ENCODE measurements around the gene SRGAP3.

Gene SRGAP3

DNA sequence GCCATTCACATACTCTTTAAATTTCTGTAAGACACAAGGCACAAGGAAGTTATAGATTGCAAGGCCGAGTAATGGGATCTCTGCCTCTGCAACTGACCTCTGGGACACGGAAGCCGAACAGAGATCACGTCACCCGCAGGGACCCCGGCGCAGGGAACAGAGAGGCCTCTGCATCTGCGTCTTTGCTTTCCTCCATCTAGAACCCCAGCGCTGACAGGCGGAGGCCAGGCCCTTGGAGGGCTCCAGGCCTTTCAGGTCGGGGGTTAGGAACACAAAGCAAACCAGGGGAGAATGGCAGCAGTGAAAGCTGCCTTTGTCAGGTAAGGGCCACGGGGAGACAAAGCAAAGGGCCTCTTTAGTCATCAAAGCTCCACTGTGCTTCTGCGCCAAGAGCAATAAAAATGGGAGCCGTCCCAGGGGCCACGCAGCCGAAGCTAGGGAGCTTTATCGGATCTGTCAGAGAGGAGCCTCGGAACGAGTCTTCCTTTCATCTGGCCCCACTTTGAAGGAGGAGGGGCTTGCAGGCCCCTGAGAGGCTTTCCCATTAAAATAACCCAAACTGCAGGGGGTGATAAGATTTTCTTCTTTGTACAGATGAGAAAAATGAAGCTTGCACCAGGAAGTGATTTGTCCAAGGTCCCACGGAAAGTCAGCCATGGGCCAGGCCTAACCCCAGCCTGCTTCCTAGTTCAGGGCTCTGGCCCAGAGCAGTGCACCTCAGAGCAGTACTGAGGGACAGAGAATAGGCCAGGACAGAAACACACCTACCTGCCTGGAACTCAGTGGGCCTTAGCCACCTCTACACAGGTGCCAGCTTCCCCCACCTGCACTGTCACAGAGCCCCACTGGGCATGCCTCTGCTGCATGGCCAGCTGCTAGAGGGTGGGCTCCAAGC lies 201.7 kb downstream of the SRGAP3 start:
- no peak overlapping the region for H3K4me3 ChIP-seq (ENCODE audit: severe bottlenecking)
- no peak overlapping the region for H3K27ac ChIP-seq (ENCODE audit: poor library complexity, severe bottlenecking)
- no peaks in the 10 kb centered on the region for H3K4me1 ChIP-seq (ENCODE audit: insufficient read depth, poor library complexity, severe bottlenecking)
- TF ChIP-seq, protein P1, sequence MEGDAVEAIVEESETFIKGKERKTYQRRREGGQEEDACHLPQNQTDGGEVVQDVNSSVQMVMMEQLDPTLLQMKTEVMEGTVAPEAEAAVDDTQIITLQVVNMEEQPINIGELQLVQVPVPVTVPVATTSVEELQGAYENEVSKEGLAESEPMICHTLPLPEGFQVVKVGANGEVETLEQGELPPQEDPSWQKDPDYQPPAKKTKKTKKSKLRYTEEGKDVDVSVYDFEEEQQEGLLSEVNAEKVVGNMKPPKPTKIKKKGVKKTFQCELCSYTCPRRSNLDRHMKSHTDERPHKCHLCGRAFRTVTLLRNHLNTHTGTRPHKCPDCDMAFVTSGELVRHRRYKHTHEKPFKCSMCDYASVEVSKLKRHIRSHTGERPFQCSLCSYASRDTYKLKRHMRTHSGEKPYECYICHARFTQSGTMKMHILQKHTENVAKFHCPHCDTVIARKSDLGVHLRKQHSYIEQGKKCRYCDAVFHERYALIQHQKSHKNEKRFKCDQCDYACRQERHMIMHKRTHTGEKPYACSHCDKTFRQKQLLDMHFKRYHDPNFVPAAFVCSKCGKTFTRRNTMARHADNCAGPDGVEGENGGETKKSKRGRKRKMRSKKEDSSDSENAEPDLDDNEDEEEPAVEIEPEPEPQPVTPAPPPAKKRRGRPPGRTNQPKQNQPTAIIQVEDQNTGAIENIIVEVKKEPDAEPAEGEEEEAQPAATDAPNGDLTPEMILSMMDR (IDR thresholded peaks at IDR 0.05; ENCODE audit: poor library complexity, severe bottlenecking): no peak
- no peaks in the 10 kb centered on the region for H3K9me3 ChIP-seq (ENCODE audit: severe bottlenecking)
- DNase-seq (ENCODE audit: low spot score) (no peak), ATAC-seq (ENCODE audit: low read depth) (no peak)
- H3K27me3 ChIP-seq (ENCODE audit: insufficient read depth, poor library complexity, severe bottlenecking): no peaks in the 10 kb centered on the region
- peaks cover 10% of the 10 kb centered on the region for H3K36me3 ChIP-seq (ENCODE audit: low read depth)

DNA sequence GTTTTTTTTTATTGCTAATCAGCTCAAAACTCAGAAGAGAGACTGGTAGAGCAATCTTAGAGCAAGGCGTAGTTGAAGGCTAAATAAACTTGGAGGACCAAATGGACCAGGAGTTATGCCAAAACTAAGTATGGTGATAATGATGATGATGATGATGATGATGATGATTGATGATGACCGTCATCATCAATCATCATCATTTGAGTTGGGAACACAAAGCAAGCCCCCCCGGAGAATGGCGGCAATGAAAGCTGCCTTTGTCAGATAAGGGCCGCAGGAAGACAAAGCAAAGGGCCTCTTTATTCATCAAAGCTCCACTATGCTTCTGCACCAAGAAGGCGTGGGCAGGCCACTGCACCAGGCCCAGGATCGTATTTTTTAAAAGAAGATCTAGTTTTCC lies 204.1 kb downstream of the SRGAP3 start:
- Histone ChIP-seq H3K36me3 (ENCODE audit: low read depth) (no peaks in the 10 kb centered on the region; the same call in 1 of the 2 replicates), H3K4me3 (ENCODE audit: severe bottlenecking) (no peak overlapping the region), H3K9me3 (ENCODE audit: severe bottlenecking) (no peaks in the 10 kb centered on the region), H3K4me1 (ENCODE audit: insufficient read depth, poor library complexity, severe bottlenecking) (no peaks in the 10 kb centered on the region), H3K27me3 (ENCODE audit: insufficient read depth, poor library complexity, severe bottlenecking) (no peaks in the 10 kb centered on the region), H3K27ac (ENCODE audit: poor library complexity, severe bottlenecking) (no peak overlapping the region)
- ATAC-seq (ENCODE audit: low read depth): no peak
- no peak for DNase-seq (ENCODE audit: low spot score)
- TF ChIP-seq, protein P1 (IDR thresholded peaks at IDR 0.05; ENCODE audit: poor library complexity, severe bottlenecking): no peak

DNA sequence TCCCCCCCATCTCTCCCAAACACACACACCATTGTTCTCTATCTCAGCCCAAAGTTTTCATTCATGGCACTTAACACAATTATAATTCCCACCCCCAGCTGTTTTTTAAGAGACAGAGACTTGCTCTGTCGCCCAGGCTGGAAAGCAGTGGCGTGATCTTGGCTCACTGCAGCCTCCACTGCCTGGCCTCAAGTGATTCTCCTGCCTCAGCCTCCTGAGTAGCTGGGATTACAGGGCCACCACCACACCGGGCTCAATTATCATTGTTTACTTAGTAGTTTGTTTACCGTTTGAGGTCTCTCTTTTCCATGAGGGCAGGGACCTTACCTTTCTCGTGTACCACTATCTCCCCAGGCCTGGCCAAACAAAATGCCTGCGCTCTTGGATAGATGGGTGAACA lies 206.4 kb downstream of the SRGAP3 start:
- Histone ChIP-seq H3K4me3 (ENCODE audit: severe bottlenecking) (no peak overlapping the region), H3K27ac (ENCODE audit: poor library complexity, severe bottlenecking) (no peak overlapping the region), H3K27me3 (ENCODE audit: insufficient read depth, poor library complexity, severe bottlenecking) (no peaks in the 10 kb centered on the region), H3K9me3 (ENCODE audit: severe bottlenecking) (no peaks in the 10 kb centered on the region), H3K36me3 (ENCODE audit: low read depth) (no peaks in the 10 kb centered on the region; the same call in 1 of the 2 replicates), H3K4me1 (ENCODE audit: insufficient read depth, poor library complexity, severe bottlenecking) (no peaks in the 10 kb centered on the region)
- DNase-seq (ENCODE audit: low spot score) (no peak), ATAC-seq (ENCODE audit: low read depth) (no peak)
- TF ChIP-seq, protein P1 (IDR thresholded peaks at IDR 0.05; ENCODE audit: poor library complexity, severe bottlenecking): no peak

DNA sequence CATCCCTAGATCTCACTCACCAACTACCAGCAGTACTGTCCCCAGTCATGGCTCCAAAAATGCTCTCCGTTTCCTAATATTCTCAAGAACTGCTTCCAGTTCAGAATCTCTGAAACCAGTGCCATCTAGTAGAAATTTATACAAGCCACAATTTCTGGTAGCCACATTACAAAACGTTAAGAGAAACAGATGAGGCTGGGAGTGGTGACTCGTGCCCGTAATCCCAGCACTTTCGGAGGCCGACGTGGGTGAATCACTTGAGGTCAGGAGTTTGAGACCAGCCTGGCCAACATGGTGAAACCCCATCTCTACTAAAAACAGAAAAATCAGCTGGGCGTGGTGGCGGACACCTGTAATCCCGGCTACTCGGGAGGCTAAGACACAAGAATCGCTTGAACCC lies 207.8 kb downstream of the SRGAP3 start:
- Histone ChIP-seq H3K36me3 (ENCODE audit: low read depth) (no peaks in the 10 kb centered on the region; the same call in 1 of the 2 replicates), H3K4me3 (ENCODE audit: severe bottlenecking) (no peak overlapping the region), H3K27me3 (ENCODE audit: insufficient read depth, poor library complexity, severe bottlenecking) (no peaks in the 10 kb centered on the region), H3K9me3 (ENCODE audit: severe bottlenecking) (no peaks in the 10 kb centered on the region), H3K4me1 (ENCODE audit: insufficient read depth, poor library complexity, severe bottlenecking) (no peaks in the 10 kb centered on the region), H3K27ac (ENCODE audit: poor library complexity, severe bottlenecking) (no peak overlapping the region)
- TF ChIP-seq, protein P1 (IDR thresholded peaks at IDR 0.05; ENCODE audit: poor library complexity, severe bottlenecking): no peak
- no peak for ATAC-seq (ENCODE audit: low read depth)
- DNase-seq (ENCODE audit: low spot score): no peak

DNA sequence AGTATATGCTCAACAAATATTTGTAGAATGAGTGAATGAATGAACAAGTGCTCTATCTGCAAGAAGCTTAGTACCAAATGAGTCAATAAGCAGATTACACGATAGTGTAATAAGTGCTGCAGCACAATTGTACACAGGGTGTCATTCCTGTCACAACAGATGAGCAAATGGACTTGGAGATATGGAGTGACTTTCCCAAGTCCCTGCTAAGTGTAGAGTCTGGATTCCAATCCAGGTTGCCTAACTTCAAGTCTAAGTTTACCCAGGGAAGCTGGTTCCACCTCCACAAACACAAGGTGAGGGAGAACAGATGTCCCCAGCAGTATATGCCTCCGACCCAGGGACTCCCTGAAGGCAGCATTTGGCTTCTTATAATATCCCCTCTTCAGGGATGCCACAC lies 208.4 kb downstream of the SRGAP3 start:
- TF ChIP-seq, protein P1 (IDR thresholded peaks at IDR 0.05; ENCODE audit: poor library complexity, severe bottlenecking): no peak
- ATAC-seq (ENCODE audit: low read depth) (no peak), DNase-seq (ENCODE audit: low spot score) (no peak)
- Histone ChIP-seq H3K4me3 (ENCODE audit: severe bottlenecking) (no peak overlapping the region), H3K36me3 (ENCODE audit: low read depth) (no peaks in the 10 kb centered on the region; the same call in 1 of the 2 replicates), H3K27ac (ENCODE audit: poor library complexity, severe bottlenecking) (no peak overlapping the region), H3K9me3 (ENCODE audit: severe bottlenecking) (no peaks in the 10 kb centered on the region), H3K4me1 (ENCODE audit: insufficient read depth, poor library complexity, severe bottlenecking) (no peaks in the 10 kb centered on the region), H3K27me3 (ENCODE audit: insufficient read depth, poor library complexity, severe bottlenecking) (no peaks in the 10 kb centered on the region)
